ENCODE data around the gene IRF9.
A peak's percentile ranks its signal among the peaks of the same experiment; 100 is the strongest.

IRF9 gene

DNA sequence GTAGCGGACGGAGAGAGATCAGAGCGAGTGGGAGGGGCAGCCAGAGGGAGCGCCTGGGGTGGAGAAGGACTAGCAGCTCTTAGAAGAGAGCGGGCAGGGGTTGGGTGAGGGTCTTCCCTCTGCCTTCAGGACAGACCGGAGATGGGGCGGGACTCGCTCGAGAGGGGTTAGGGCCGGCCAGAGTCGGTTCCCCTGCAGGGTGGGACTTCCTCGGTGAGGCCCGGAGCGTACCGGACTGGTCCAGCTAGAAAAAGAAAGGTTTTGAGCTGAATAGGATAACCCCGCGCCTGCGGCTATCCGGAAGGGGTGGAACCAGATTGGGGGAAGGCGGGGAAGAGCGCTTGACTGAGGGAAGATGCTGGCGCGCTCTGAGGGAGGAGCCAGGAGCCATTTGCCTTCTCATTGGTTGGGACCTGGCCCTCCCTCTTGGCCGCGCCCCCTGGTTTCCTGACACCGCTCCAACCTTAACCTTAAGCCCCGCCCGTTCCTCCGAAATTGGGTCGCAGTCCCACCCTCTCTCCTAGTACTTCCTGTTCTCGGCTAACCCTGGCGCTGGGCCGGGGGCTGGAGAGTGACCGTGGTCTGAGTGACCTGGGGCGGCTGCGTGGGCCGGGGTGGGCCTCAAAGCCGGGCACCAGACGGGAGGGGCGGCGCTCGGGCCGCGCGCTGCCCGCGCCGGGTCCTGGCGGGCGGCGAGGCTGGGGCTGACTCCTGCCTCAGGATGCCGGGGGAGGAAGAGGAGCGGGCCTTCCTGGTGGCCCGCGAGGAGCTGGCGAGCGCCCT is 13.9 kb upstream of the IRF9 start, which contains the start of gene RNF31 (continued):
- TF ChIP-seq ZNF660 (tag by site-specific recombination; IDR thresholded peaks at IDR 0.05) (no peak), ZNF221 (tag by site-specific recombination; IDR thresholded peaks at IDR 0.05; ENCODE audit: borderline replicate concordance) (no peak), ZFP69B (tag by site-specific recombination; IDR thresholded peaks at IDR 0.05) (peak; percentile 10; the same call in 1 of the 2 replicates), SP7 (tag by site-specific recombination; IDR thresholded peaks at IDR 0.05) (peak; percentile 53), ZNF302 (tag by site-specific recombination; IDR thresholded peaks at IDR 0.05; ENCODE audit: low read depth) (no peak), ZNF843 (tag by site-specific recombination; IDR thresholded peaks at IDR 0.05) (no peak), ZNF37A (tag by site-specific recombination; IDR thresholded peaks at IDR 0.05) (no peak), ZNF510 (tag by site-specific recombination; IDR thresholded peaks at IDR 0.05; ENCODE audit: insufficient replicate concordance) (no peak), HOXC10 (CRISPR knock-in tag; IDR thresholded peaks at IDR 0.05) (no peak), ZSCAN23 (tag by site-specific recombination; IDR thresholded peaks at IDR 0.05) (no peak), ZNF266 (tag by site-specific recombination; IDR thresholded peaks at IDR 0.05; ENCODE audit: low read depth) (no peak), ZBTB10 (tag by site-specific recombination; IDR thresholded peaks at IDR 0.05) (peak; percentile 2; the same call in 1 of the 2 replicates), REPIN1 (tag by site-specific recombination; IDR thresholded peaks at IDR 0.05; ENCODE audit: low read depth) (0 out of 2 replicates have a peak, but pooled peaks have one; percentile 19), ZNF776 (tag by site-specific recombination; IDR thresholded peaks at IDR 0.05; ENCODE audit: borderline replicate concordance) (no peak), ZNF394 (tag by site-specific recombination; IDR thresholded peaks at IDR 0.05; ENCODE audit: borderline replicate concordance) (no peak), ZNF362 (tag by site-specific recombination; IDR thresholded peaks at IDR 0.05) (no peak), KLF8 (tag by site-specific recombination; IDR thresholded peaks at IDR 0.05) (peak; percentile 69; the same call in 1 of the 2 replicates), ZNF433 (tag by site-specific recombination; IDR thresholded peaks at IDR 0.05; ENCODE audit: low read depth) (no peak), ZNF121 (tag by site-specific recombination; IDR thresholded peaks at IDR 0.05) (no peak), ZNF2 (tag by site-specific recombination; IDR thresholded peaks at IDR 0.05) (peak; percentile 13; the same call in 1 of the 2 replicates), ZNF600 (tag by site-specific recombination; IDR thresholded peaks at IDR 0.05) (no peak), ZBTB7A (tag by site-specific recombination; IDR thresholded peaks at IDR 0.05; ENCODE audit: low read depth) (peak; percentile 81), ZNF10 (tag by site-specific recombination; IDR thresholded peaks at IDR 0.05) (no peak), ZNF777 (tag by site-specific recombination; IDR thresholded peaks at IDR 0.05; ENCODE audit: borderline replicate concordance) (no peak)
- TF ChIP-seq, protein P1, sequence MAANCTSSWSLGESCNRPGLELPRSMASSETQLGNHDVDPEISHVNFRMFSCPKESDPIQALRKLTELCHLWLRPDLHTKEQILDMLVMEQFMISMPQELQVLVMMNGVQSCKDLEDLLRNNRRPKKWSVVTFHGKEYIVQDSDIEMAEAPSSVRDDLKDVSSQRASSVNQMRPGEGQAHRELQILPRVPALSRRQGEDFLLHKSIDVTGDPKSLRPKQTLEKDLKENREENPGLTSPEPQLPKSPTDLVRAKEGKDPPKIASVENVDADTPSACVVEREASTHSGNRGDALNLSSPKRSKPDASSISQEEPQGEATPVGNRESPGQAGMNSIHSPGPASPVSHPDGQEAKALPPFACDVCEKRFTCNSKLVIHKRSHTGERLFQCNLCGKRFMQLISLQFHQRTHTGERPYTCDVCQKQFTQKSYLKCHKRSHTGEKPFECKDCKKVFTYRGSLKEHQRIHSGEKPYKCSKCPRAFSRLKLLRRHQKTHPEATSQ (tag by site-specific recombination; IDR thresholded peaks at IDR 0.05), result 0 out of 2 replicates have a peak, but pooled peaks have one; percentile 36
- TF ChIP-seq, protein P2, sequence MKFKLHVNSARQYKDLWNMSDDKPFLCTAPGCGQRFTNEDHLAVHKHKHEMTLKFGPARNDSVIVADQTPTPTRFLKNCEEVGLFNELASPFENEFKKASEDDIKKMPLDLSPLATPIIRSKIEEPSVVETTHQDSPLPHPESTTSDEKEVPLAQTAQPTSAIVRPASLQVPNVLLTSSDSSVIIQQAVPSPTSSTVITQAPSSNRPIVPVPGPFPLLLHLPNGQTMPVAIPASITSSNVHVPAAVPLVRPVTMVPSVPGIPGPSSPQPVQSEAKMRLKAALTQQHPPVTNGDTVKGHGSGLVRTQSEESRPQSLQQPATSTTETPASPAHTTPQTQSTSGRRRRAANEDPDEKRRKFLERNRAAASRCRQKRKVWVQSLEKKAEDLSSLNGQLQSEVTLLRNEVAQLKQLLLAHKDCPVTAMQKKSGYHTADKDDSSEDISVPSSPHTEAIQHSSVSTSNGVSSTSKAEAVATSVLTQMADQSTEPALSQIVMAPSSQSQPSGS (tag by site-specific recombination; IDR thresholded peaks at IDR 0.05; ENCODE audit: low read depth), result no peak
- TF ChIP-seq, protein P3, sequence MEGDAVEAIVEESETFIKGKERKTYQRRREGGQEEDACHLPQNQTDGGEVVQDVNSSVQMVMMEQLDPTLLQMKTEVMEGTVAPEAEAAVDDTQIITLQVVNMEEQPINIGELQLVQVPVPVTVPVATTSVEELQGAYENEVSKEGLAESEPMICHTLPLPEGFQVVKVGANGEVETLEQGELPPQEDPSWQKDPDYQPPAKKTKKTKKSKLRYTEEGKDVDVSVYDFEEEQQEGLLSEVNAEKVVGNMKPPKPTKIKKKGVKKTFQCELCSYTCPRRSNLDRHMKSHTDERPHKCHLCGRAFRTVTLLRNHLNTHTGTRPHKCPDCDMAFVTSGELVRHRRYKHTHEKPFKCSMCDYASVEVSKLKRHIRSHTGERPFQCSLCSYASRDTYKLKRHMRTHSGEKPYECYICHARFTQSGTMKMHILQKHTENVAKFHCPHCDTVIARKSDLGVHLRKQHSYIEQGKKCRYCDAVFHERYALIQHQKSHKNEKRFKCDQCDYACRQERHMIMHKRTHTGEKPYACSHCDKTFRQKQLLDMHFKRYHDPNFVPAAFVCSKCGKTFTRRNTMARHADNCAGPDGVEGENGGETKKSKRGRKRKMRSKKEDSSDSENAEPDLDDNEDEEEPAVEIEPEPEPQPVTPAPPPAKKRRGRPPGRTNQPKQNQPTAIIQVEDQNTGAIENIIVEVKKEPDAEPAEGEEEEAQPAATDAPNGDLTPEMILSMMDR (tag by site-specific recombination; IDR thresholded peaks at IDR 0.05), result no peak
- TF ChIP-seq, protein P4, sequence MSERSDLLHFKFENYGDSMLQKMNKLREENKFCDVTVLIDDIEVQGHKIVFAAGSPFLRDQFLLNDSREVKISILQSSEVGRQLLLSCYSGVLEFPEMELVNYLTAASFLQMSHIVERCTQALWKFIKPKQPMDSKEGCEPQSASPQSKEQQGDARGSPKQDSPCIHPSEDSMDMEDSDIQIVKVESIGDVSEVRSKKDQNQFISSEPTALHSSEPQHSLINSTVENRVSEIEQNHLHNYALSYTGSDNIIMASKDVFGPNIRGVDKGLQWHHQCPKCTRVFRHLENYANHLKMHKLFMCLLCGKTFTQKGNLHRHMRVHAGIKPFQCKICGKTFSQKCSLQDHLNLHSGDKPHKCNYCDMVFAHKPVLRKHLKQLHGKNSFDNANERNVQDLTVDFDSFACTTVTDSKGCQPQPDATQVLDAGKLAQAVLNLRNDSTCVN (tag by site-specific recombination; optimal IDR thresholded peaks at IDR 0.05), result peak; percentile 28
- TF ChIP-seq, protein P5, sequence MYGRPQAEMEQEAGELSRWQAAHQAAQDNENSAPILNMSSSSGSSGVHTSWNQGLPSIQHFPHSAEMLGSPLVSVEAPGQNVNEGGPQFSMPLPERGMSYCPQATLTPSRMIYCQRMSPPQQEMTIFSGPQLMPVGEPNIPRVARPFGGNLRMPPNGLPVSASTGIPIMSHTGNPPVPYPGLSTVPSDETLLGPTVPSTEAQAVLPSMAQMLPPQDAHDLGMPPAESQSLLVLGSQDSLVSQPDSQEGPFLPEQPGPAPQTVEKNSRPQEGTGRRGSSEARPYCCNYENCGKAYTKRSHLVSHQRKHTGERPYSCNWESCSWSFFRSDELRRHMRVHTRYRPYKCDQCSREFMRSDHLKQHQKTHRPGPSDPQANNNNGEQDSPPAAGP (tag by site-specific recombination; IDR thresholded peaks at IDR 0.05), result peak; percentile 78; the same call in 1 of the 2 replicates
